ENCODE data around the gene MAD1L1.

DNA sequence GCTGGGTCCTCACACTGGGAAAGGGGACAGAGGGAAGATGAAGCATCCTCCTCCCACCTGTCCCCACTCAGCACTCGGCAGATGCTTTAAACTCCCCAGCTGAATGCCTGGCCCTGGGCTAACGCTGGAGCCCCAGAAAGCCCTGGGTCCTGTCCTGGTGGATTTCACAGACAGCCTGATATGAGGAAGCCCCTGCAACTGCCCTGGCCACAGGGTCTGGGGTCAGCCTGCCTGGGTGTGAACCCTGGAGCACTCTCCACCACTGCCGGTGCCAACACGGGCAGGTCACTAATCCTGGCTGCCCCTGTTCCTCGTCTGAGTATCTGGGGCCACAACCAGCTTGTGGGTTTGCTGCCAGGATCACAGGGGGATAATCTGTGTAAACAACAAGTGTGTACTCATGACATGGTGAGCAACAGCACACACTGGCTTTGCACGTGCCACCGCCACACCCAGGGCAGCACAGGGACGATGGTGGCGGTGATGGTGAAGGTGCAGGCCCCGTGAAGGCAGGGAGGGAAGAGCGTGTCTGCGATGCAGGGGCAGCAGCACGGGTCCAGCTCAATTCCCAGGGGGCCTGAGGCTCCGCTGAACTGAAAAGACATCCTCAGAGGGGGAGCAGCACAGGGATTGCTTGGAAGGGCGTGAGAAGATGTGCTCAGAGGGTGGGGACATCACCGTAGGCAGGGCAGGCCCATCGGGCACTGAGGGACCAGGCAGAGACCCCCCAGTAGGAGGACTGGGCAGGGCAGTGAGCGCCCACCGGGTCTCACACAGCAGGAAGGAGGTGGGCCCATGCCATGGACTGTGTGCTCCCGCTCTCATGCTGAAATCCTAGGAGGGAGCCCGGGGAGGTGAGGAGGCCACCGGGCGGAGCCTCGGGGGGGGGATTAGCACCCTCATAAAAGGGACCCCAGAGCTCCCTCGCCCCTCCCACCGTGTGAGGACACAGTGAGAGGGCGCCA lies 238.7 kb downstream of the MAD1L1 start:
- TF ChIP-seq, protein P1, sequence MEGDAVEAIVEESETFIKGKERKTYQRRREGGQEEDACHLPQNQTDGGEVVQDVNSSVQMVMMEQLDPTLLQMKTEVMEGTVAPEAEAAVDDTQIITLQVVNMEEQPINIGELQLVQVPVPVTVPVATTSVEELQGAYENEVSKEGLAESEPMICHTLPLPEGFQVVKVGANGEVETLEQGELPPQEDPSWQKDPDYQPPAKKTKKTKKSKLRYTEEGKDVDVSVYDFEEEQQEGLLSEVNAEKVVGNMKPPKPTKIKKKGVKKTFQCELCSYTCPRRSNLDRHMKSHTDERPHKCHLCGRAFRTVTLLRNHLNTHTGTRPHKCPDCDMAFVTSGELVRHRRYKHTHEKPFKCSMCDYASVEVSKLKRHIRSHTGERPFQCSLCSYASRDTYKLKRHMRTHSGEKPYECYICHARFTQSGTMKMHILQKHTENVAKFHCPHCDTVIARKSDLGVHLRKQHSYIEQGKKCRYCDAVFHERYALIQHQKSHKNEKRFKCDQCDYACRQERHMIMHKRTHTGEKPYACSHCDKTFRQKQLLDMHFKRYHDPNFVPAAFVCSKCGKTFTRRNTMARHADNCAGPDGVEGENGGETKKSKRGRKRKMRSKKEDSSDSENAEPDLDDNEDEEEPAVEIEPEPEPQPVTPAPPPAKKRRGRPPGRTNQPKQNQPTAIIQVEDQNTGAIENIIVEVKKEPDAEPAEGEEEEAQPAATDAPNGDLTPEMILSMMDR (IDR thresholded peaks at IDR 0.05), result no peak
- TF ChIP-seq POLR2A (IDR thresholded peaks at IDR 0.05), result no peak
